Left ventricle myocardium inferior (tissue), 1 donor: Measurements from ENCODE around the gene CGB7. TPM values are rescaled to one million over a fixed set of nuclear protein-coding genes. Genes with fewer than 3 reads are reported as not detected.
A peak's percentile ranks its signal among the peaks of the same experiment; 100 is the strongest.
"Not testable (repeated sequence)": the region's sequence is repeated elsewhere in the genome, so short reads cannot be mapped to it uniquely, and the experiment has no call there.

Experiments
- DNase-seq: peaks from one replicate; pipeline ENCODE4 v3.0.0-alpha.2; 2020
- H3K27ac ChIP-seq: fragments of 200-600 bp; replicated peaks from 2 replicates; pipeline ENCODE4 v1.8.0; 2021
- H3K27me3 ChIP-seq: fragments of 200-600 bp; 2 replicates; pipeline ENCODE4 v1.8.0; 2021; ENCODE audit warnings: low read depth
- H3K36me3 ChIP-seq: fragments of 200-600 bp; 2 replicates; pipeline ENCODE4 v1.8.0; 2021
- H3K4me1 ChIP-seq: fragments of 200-600 bp; 2 replicates; pipeline ENCODE4 v1.8.0; 2021
- H3K4me3 ChIP-seq: fragments of 200-600 bp; 2 replicates; pipeline ENCODE4 v1.8.0; 2021; ENCODE audit warnings: mild to moderate bottlenecking, moderate library complexity
- H3K9me3 ChIP-seq: fragments of 200-600 bp; replicated peaks from 2 replicates; pipeline ENCODE4 v1.8.0; 2021
- CTCF ChIP-seq: fragments of 200-600 bp; IDR thresholded peaks from 2 replicates; pipeline ENCODE4 v1.8.0; 2021; ENCODE audit warnings: antibody characterized with exemption, mild to moderate bottlenecking, borderline replicate concordance
- intact Hi-C: fragments of 100-400 bp; cut with micrococcal nuclease; formaldehyde crosslinking; loops from one replicate; pipeline ENCODE4 v1.11.0; 2022
- total RNA-seq: library from RNA; stranded (reverse); fragmentation: NEBNext Ultra II Directional; extraction: Animal tissue kit (Norgen Biotek cat#: 25700); gene quantifications from one replicate; pipeline ENCODE4 v1.2.1, GENCODE V29; 2021
- donor health status: DM: no; HTN: yes; CAD: no; lungs with severe emphysema.

Gene CGB7
- total RNA-seq, 1 donor from 2014 or later: not detected

- peaks cover 26% of the 10 kb centered on the region for H3K4me1 ChIP-seq
These were observed 35.4 kb downstream of the CGB7 start for GRCh38 chr19:49022116-49022515.

GRCh38 chr19:49020931-49021895, 36.3 kb downstream of the CGB7 start:
- Histone ChIP-seq H3K27ac (no peak overlapping the region), H3K4me1 (peaks cover 27% of the 10 kb centered on the region), H3K4me3 (no peak overlapping the region), H3K9me3 (no peaks in the 10 kb centered on the region), H3K36me3 (peaks cover 1% of the 10 kb centered on the region), H3K27me3 (peaks cover 34% of the 10 kb centered on the region)
- no peak for TF ChIP-seq CTCF
- intact Hi-C loops: no loop called here
- DNase-seq: no peak

More at GRCh38 chr19:49022116-49022515, 35.4 kb downstream of the CGB7 start:
- Histone ChIP-seq H3K27me3 (peaks cover 31% of the 10 kb centered on the region), H3K36me3 (no peaks in the 10 kb centered on the region), H3K9me3 (no peaks in the 10 kb centered on the region), H3K4me3 (no peak overlapping the region), H3K27ac (no peak overlapping the region)
- TF ChIP-seq CTCF: no peak
- DNase-seq: no peak
- intact Hi-C loops: no loop called here

- Histone ChIP-seq H3K27ac (no peak overlapping the region), H3K36me3 (peaks cover 10% of the 10 kb centered on the region), H3K9me3 (no peaks in the 10 kb centered on the region), H3K4me1 (peaks cover 27% of the 10 kb centered on the region), H3K4me3 (no peak overlapping the region), H3K27me3 (peaks cover 34% of the 10 kb centered on the region)
- no peak for DNase-seq
- intact Hi-C loops: no loop called here
- no peak for TF ChIP-seq CTCF
These were observed 37.2 kb downstream of the CGB7 start for GRCh38 chr19:49020342-49020741.

GRCh38 chr19:49019242-49019932, 38.2 kb downstream of the CGB7 start:
- no peak overlapping the region for H3K27ac ChIP-seq
- H3K27me3 ChIP-seq: peaks cover 34% of the 10 kb centered on the region
- peaks cover 27% of the 10 kb centered on the region for H3K4me1 ChIP-seq
- intact Hi-C loops: no loop called here
- peak overlapping the region; percentile 63 for H3K4me3 ChIP-seq
- peaks cover 19% of the 10 kb centered on the region for H3K36me3 ChIP-seq
- TF ChIP-seq CTCF: no peak
- H3K9me3 ChIP-seq: no peaks in the 10 kb centered on the region
- DNase-seq: peak; percentile 75

- H3K27ac ChIP-seq, H3K9me3 ChIP-seq, intact Hi-C loops, DNase-seq: not testable (repeated sequence)
- peaks cover 25% of the 10 kb centered on the region for H3K36me3 ChIP-seq
- H3K27me3 ChIP-seq: peaks cover 34% of the 10 kb centered on the region
- H3K4me3 ChIP-seq: peak overlapping the region; percentile 63
- H3K4me1 ChIP-seq: peaks cover 27% of the 10 kb centered on the region
These were observed 38.9 kb downstream of the CGB7 start for GRCh38 chr19:49018388-49019241.
